Endothelial cell of umbilical vein (primary cell): Measurements from ENCODE around the gene EMB. TPM values are rescaled to one million over a fixed set of nuclear protein-coding genes. Genes with fewer than 3 reads are reported as not detected.

Experiments
- BruUV-seq: library from RNA; stranded (reverse); fragments of 400-500 nt; replicated peaks from 2 replicates; lab custom pipeline; 2021; lab: Mats Ljungman, UMichigan
- CTCF ChIA-PET: fragments of 300-600, 350-600 bp; sonication (Branson Sonifier 250); formaldehyde crosslinking; loops from one replicate; lab custom pipeline; 2021; ENCODE audit warnings: antibody characterized with exemption, inconsistent platforms; lab: Charles Lee
- POLR2A ChIA-PET: fragments of 300-600, 350-600 bp; sonication (Branson Sonifier 250); formaldehyde crosslinking; loops from one replicate; lab custom pipeline; 2021; ENCODE audit warnings: antibody characterized with exemption, inconsistent platforms; lab: Charles Lee
- DNase-seq: peaks from one replicate; pipeline ENCODE4 v3.0.0-alpha.2; 2011; ENCODE audit warnings: low read depth, low spot score
- FAIRE-seq: peaks from 2 replicates; lab custom pipeline; 2011; peaks lifted over from hg19 to GRCh38; lab: Jason Lieb, UNC
- H2AFZ ChIP-seq: 2 replicates; pipeline ENCODE4 v1.6.0; 2012; ENCODE audit warnings: low read depth, low read length, control low read depth, inconsistent platforms
- H3K27ac ChIP-seq: 2 replicates; pipeline ENCODE4 v1.5.1; 2011; ENCODE audit warnings: low read depth, mild to moderate bottlenecking, control low read depth, low read length, moderate library complexity; ENCODE audit not compliant: insufficient read depth
- H3K27me3 ChIP-seq, 2 experiments: 2 replicates each; pipeline versions ENCODE4 v1.6.0 to v1.6.1; 2011; ENCODE audit warnings: low read length in 2 of 2, mixed read lengths in 1 of 2; ENCODE audit not compliant: control insufficient read depth in 2 of 2, insufficient read depth in 2 of 2
- H3K36me3 ChIP-seq, 2 experiments: 2 replicates in 1 of 2; 3 replicates in 1 of 2; pipeline ENCODE4 v1.5.1; 2011; ENCODE audit warnings: low read length in 2 of 2, mild to moderate bottlenecking in 1 of 2, moderate library complexity in 1 of 2; ENCODE audit not compliant: control insufficient read depth in 2 of 2, insufficient read depth in 2 of 2; ENCODE audit errors: extremely low read depth in 1 of 2
- H3K4me1 ChIP-seq: 3 replicates; pipeline ENCODE4 v1.5.1; 2011; ENCODE audit warnings: mild to moderate bottlenecking, low read length; ENCODE audit not compliant: control insufficient read depth, insufficient read depth; ENCODE audit errors: extremely low read depth
- H3K4me2 ChIP-seq: 2 replicates; pipeline ENCODE4 v1.6.1; 2011; ENCODE audit warnings: low read length, control low read depth, mixed read lengths; ENCODE audit not compliant: insufficient read depth
- H3K4me3 ChIP-seq, 3 experiments: fragments of 200-600 bp in 1 of 3; sonication (generic), shearing (Covaris generic) in 1 of 3; replicated peaks in 1 of 3; 2 replicates each; pipeline ENCODE4 v1.5.1; 2011 to 2016; ENCODE audit warnings: control low read depth in 3 of 3, low read length in 3 of 3, mild to moderate bottlenecking in 2 of 3, inconsistent platforms in 1 of 3, low read depth in 1 of 3, moderate library complexity in 1 of 3; ENCODE audit not compliant: insufficient read depth in 1 of 3
- H3K79me2 ChIP-seq: 2 replicates; pipeline ENCODE4 v1.6.0; 2012; ENCODE audit warnings: low read length, inconsistent platforms; ENCODE audit not compliant: control insufficient read depth, insufficient read depth
- H3K9ac ChIP-seq: replicated peaks from 2 replicates; pipeline ENCODE3; 2011; ENCODE audit warnings: low read length, control low read depth; ENCODE audit not compliant: insufficient read depth; ENCODE audit errors: extremely low read depth
- H3K9me1 ChIP-seq: replicated peaks from 3 replicates; pipeline ENCODE4 v1.6.0; 2011; ENCODE audit warnings: mild to moderate bottlenecking, low read length; ENCODE audit not compliant: control insufficient read depth, insufficient read depth; ENCODE audit errors: extremely low read depth
- H3K9me3 ChIP-seq: replicated peaks from 2 replicates; pipeline ENCODE4 v1.5.1; 2012; ENCODE audit warnings: low read length, inconsistent platforms; ENCODE audit not compliant: control insufficient read depth, insufficient read depth
- H4K20me1 ChIP-seq: replicated peaks from 2 replicates; pipeline ENCODE3; 2011; ENCODE audit warnings: mild to moderate bottlenecking, low read length; ENCODE audit not compliant: control insufficient read depth, insufficient read depth; ENCODE audit errors: extremely low read depth
- CTCF ChIP-seq, 2 donors: IDR thresholded peaks; 1 replicate in 1 of 2; 2 replicates in 1 of 2; pipeline ENCODE4 v1.5.1; 2011; ENCODE audit warnings: low read length in 2 of 2, mild to moderate bottlenecking in 2 of 2, moderate library complexity in 2 of 2, control low read depth in 1 of 2, inconsistent platforms in 1 of 2, low read depth in 1 of 2; ENCODE audit not compliant: insufficient read depth in 1 of 2; ENCODE audit errors: extremely low read depth in 1 of 2
- EZH2 ChIP-seq: IDR thresholded peaks from 2 replicates; pipeline ENCODE4 v1.6.1; 2012; ENCODE audit warnings: borderline replicate concordance, low read depth, mild to moderate bottlenecking, moderate library complexity, low read length, inconsistent platforms; ENCODE audit not compliant: severe bottlenecking
- FOS ChIP-seq: IDR thresholded peaks from 2 replicates; pipeline ENCODE4 v1.6.1; 2011; ENCODE audit warnings: mild to moderate bottlenecking, low read length, moderate library complexity, borderline replicate concordance; ENCODE audit not compliant: insufficient read depth
- GATA2 ChIP-seq: IDR thresholded peaks from 2 replicates; pipeline ENCODE4 v1.7.0; 2011; ENCODE audit warnings: low read depth, mild to moderate bottlenecking, moderate library complexity, mixed read lengths, low read length; ENCODE audit not compliant: insufficient read length, insufficient read depth
- JUN ChIP-seq: IDR thresholded peaks from 2 replicates; pipeline ENCODE4 v1.6.1; 2011; ENCODE audit warnings: borderline replicate concordance, low read depth; ENCODE audit not compliant: insufficient read length, insufficient read depth
- MAX ChIP-seq: IDR thresholded peaks from 2 replicates; pipeline ENCODE4 v1.6.1; 2011; ENCODE audit not compliant: insufficient read depth, insufficient read length
- MYC ChIP-seq: IDR thresholded peaks from one replicate; pipeline ENCODE4 v1.6.1; 2011; ENCODE audit warnings: mild to moderate bottlenecking, low read depth, low read length
- POLR2A ChIP-seq: IDR thresholded peaks from 2 replicates; pipeline ENCODE4 v1.6.1; 2012; ENCODE audit warnings: low read depth, mild to moderate bottlenecking, control low read depth, low read length
- POLR2AphosphoS5 ChIP-seq: IDR thresholded peaks from 2 replicates; pipeline ENCODE4 v1.6.1; 2012; ENCODE audit warnings: low read depth, mild to moderate bottlenecking, control low read depth, low read length, moderate library complexity; ENCODE audit not compliant: insufficient read depth
- dilution Hi-C: fragments of 300-500 bp; cut with MboI; formaldehyde crosslinking; loops from one replicate; pipeline ENCODE4 v1.15.0; 2019; ENCODE audit warnings: low sequenced_read_pairs; ENCODE audit not compliant: extremely low pct_ligation_motif_present
- intact Hi-C: fragments of 100-400 bp; cut with micrococcal nuclease; formaldehyde crosslinking; loops from one replicate; pipeline ENCODE4 v1.10.0; 2022
- polyA plus RNA-seq, 4 experiments: library from polyadenylated mRNA; depleted of rRNA in 3 of 4; stranded (reverse) in 3 of 4; unstranded in 1 of 4; fragments of >200 nt; gene quantifications; 2 replicates each; pipeline versions ENCODE4 v1.2.1 to v1.2.3, GENCODE V29; 2011 to 2012; ENCODE audit warnings: missing spikeins in 1 of 4
- total RNA-seq: library from RNA; stranded (reverse); gene quantifications from 2 replicates; pipeline ENCODE4 v1.2.3, GENCODE V29; 2021

The EMB gene
- total and polyA plus RNA-seq, 2 donors (not counting 3 experiments of a cell fraction or from before 2014, with no cell fraction given), result not detected

GRCh38 chr5:50447228-50447627, 6.1 kb upstream of the EMB start:
- no peaks in the 10 kb centered on the region for H3K9me1 ChIP-seq
- intact Hi-C loops, result no loop called here
- CTCF ChIA-PET, result no interaction called here
- H2AFZ ChIP-seq, result no peak overlapping the region
- no peaks in the 10 kb centered on the region for H3K9me3 ChIP-seq
- H3K79me2 ChIP-seq, result no peaks in the 10 kb centered on the region
- no peak overlapping the region for H3K4me3 ChIP-seq
- H3K36me3 ChIP-seq, result no peaks in the 10 kb centered on the region
- no TSS peak for BruUV-seq
- no peak overlapping the region for H3K9ac ChIP-seq
- no peak for TF ChIP-seq MYC
- no peak for TF ChIP-seq MAX
- no peak for TF ChIP-seq JUN
- TF ChIP-seq POLR2A, result no peak
- no peak for TF ChIP-seq FOS
- no peak for TF ChIP-seq EZH2
- TF ChIP-seq CTCF (IDR thresholded peaks at IDR 0.05; ENCODE audit: extremely low read depth in 1 of 2, insufficient read depth in 1 of 2, low read depth in 1 of 2, low read length in 2 of 2), result no peak
- no peak for TF ChIP-seq GATA2
- no peak for TF ChIP-seq POLR2AphosphoS5
- H3K4me2 ChIP-seq, result no peak overlapping the region
- no peaks in the 10 kb centered on the region for H3K27me3 ChIP-seq
- dilution Hi-C loops, result no loop called here
- POLR2A ChIA-PET, result no interaction called here
- no peak for DNase-seq
- no peaks in the 10 kb centered on the region for H3K4me1 ChIP-seq
- H4K20me1 ChIP-seq, result no peaks in the 10 kb centered on the region
- no peak for FAIRE-seq
- no peak overlapping the region for H3K27ac ChIP-seq
